GM19372 (cell line): Measurements from ENCODE around the gene SLC12A7.
"Not testable (repeated sequence)": the region's sequence is repeated elsewhere in the genome, so short reads cannot be mapped to it uniquely, and the experiment has no call there.

ENCODE experiments used
- ATAC-seq: cut with Tn5 transposase; IDR thresholded peaks from one replicate; pipeline ENCODE4 v1.9.1; 2021; ENCODE audit warnings: mild to moderate bottlenecking, low read depth, moderate library complexity; ENCODE audit not compliant: unreplicated experiment

The SLC12A7 gene

GRCh38 chr5:1128977-1129710, 17.3 kb upstream of the SLC12A7 start:
- no peak for ATAC-seq

- no peak for ATAC-seq
Measured at GRCh38 chr5:1127959-1128785, 16.3 kb upstream of the SLC12A7 start.

GRCh38 chr5:1125695-1126094, 13.8 kb upstream of the SLC12A7 start:
- not testable (repeated sequence) for ATAC-seq

GRCh38 chr5:1125030-1125357, 13.1 kb upstream of the SLC12A7 start:
- no peak for ATAC-seq

GRCh38 chr5:1124205-1125029, 12.6 kb upstream of the SLC12A7 start:
- ATAC-seq: no peak

- no peak for ATAC-seq
Measured at GRCh38 chr5:1123418-1124147, 11.7 kb upstream of the SLC12A7 start.

GRCh38 chr5:1122511-1123294, 10.8 kb upstream of the SLC12A7 start:
- ATAC-seq: no peak

GRCh38 chr5:1121891-1122290, 10.0 kb upstream of the SLC12A7 start:
- ATAC-seq: no peak

GRCh38 chr5:1121044-1121443, 9.2 kb upstream of the SLC12A7 start:
- ATAC-seq: no peak

GRCh38 chr5:1120236-1120999, 8.6 kb upstream of the SLC12A7 start:
- ATAC-seq: no peak

GRCh38 chr5:1119312-1119831, 7.5 kb upstream of the SLC12A7 start:
- ATAC-seq: no peak

- ATAC-seq: no peak
Measured at GRCh38 chr5:1118738-1119137, 6.9 kb upstream of the SLC12A7 start.

GRCh38 chr5:1118231-1118698, 6.4 kb upstream of the SLC12A7 start:
- ATAC-seq: no peak

- no peak for ATAC-seq
Measured at GRCh38 chr5:1116977-1117376, 5.1 kb upstream of the SLC12A7 start.

- no peak for ATAC-seq
Measured at GRCh38 chr5:1116109-1116740, 4.4 kb upstream of the SLC12A7 start.

GRCh38 chr5:1115123-1115815, 3.4 kb upstream of the SLC12A7 start:
- no peak for ATAC-seq

GRCh38 chr5:1113805-1114586, 2.1 kb upstream of the SLC12A7 start:
- ATAC-seq: no peak
